GM21367 (cell line): ENCODE data around the gene TMC3.
"Not testable (repeated sequence)": the region's sequence is repeated elsewhere in the genome, so short reads cannot be mapped to it uniquely, and the experiment has no call there.

Experiments used
- ATAC-seq: cut with Tn5 transposase; IDR thresholded peaks from one replicate; pipeline ENCODE4 v1.9.1; 2021; ENCODE audit not compliant: unreplicated experiment

Gene TMC3

GRCh38 chr15:81347910-81348309 is 26.1 kb downstream of the TMC3 start:
- no peak for ATAC-seq

GRCh38 chr15:81346611-81347010 is 27.4 kb downstream of the TMC3 start:
- ATAC-seq, result no peak

- no peak for ATAC-seq
These were observed 30.6 kb downstream of the TMC3 start for GRCh38 chr15:81343371-81343770.

DNA sequence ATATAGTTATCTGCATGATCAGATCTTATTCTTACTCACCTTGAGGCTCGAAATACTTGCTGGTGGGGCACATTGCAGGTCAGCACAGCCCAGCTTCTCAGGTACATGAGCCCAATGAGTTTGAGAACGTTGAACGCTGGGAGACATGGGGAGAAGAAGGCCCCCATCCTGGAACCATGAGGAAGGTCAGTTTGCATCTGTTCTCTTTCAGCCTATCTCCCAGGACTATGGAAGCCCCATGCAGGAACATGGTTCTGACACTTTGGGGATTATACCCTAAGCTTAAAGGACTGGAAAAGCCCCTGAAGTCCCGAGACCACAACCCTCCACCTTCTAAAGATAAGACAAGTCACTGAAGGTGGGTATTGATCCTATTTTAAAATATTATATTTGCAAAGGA is 32.7 kb downstream of the TMC3 start:
- ATAC-seq, result no peak

DNA sequence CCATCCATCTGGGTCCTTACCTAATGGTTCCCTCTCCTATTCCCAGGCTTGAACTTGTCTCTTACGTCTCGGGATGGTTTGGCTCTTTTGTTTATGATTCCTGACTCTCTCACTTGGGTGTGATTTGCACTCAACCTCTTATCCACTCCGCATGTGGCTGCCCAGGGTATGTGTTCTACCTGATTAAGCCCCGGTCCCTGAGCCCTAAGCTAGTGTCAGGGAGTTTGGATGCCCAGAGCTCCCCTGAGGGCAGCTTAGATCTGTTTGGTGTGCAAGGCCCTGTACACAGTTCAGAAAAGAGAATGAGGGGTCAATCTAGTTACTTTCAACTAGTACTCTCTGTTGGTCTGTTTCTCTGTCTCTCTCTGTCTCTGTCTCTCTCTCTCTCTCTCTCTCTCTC is 34.2 kb downstream of the TMC3 start:
- no peak for ATAC-seq

- no peak for ATAC-seq
These were observed 34.7 kb downstream of the TMC3 start for GRCh38 chr15:81339321-81339720.

- ATAC-seq, result no peak
These were observed 35.6 kb downstream of the TMC3 start for GRCh38 chr15:81338170-81339007.

DNA sequence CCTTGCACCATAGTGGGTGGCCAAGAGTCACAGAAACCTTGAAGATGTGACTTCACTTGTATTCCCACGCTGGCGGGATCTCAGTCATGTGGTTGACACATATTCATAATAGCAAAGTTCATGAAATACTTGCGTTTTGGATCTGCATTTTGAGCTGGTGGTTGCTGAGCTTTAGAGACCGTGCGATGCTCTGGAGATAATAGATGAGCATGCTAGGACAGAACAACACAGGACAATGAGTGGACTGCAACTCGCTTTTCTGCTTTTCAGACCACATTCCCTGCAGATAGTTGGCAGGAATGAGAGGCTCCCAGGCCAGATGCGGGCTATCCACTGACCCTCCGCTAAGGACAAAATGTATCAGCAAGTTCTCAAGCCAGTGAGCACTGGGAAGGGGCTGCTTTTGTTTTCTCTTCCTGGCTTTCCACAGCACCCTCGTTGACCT is 36.3 kb downstream of the TMC3 start:
- no peak for ATAC-seq

GRCh38 chr15:81337241-81337640 is 36.8 kb downstream of the TMC3 start:
- no peak for ATAC-seq

GRCh38 chr15:81336568-81336967 is 37.4 kb downstream of the TMC3 start:
- no peak for ATAC-seq

GRCh38 chr15:81335631-81336030 is 38.4 kb downstream of the TMC3 start:
- ATAC-seq, result no peak

- no peak for ATAC-seq
These were observed 39.1 kb downstream of the TMC3 start for GRCh38 chr15:81334768-81335435.

GRCh38 chr15:81333363-81333762 is 40.6 kb downstream of the TMC3 start:
- ATAC-seq, result no peak

- no peak for ATAC-seq
These were observed 41.7 kb downstream of the TMC3 start for GRCh38 chr15:81332326-81332725.

DNA sequence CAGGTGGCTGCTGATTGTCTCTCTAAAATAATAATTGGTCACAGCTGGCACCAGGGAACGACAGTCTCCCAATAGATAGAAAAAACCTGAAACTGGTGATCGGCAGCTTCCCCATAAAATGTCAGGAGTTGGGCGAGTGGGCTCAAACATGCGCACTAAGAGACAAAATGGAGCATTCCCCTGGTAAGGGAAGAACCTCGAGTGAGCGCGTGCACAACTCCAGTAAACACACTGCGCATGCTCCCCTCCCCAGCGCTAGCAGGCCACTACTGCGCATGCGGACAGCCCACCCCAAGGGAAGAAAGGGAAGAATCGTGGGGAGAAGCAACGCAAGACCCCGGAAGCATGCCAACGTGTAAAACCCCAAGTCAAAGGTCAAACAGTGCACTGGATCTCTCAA is 42.4 kb downstream of the TMC3 start:
- no peak for ATAC-seq

GRCh38 chr15:81331141-81331540 is 42.9 kb downstream of the TMC3 start:
- ATAC-seq, result not testable (repeated sequence)

- ATAC-seq, result no peak
These were observed 43.5 kb downstream of the TMC3 start for GRCh38 chr15:81330366-81331090.

DNA sequence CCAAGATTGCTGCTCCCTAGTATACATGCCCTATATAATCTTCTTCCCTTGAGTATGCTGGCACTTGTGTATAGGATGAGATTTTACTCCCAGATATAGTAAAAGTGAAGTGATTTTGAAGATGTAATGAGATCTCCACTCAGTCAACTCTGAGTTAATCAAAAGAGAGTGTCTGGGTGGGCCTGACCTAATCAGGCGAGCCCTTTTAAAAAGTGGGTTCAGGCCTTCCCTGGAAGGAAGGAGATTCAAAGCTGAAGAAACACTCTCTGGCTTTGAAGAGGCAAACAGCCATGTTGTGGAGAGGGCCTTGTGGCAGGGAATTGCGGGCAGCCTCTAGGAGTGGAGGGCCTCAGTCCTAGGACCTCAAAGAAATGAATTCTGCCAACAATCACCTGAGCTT is 44.6 kb downstream of the TMC3 start:
- ATAC-seq, result no peak

GRCh38 chr15:81327516-81327915 is 46.5 kb downstream of the TMC3 start:
- no peak for ATAC-seq

GRCh38 chr15:81326466-81327212 is 47.4 kb downstream of the TMC3 start:
- no peak for ATAC-seq
